ENCODE measurements around the gene NUDT8. TPM values are rescaled to one million over a fixed set of nuclear protein-coding genes. Genes with fewer than 3 reads are reported as not detected.
A peak's percentile ranks its signal among the peaks of the same experiment; 100 is the strongest.
"Not testable (repeated sequence)": the region's sequence is repeated elsewhere in the genome, so short reads cannot be mapped to it uniquely, and the experiment has no call there.

Gene NUDT8
- total and polyA plus RNA-seq, 2 experiments from 2014 or later = 13.6 to 28.7 TPM

GRCh38 chr11:67592880-67593564 is 36.7 kb downstream of the NUDT8 start:
- Histone ChIP-seq H3K27ac (no peak overlapping the region), H3K9me2 (replicated peaks; ENCODE audit: insufficient read depth) (no peaks in the 10 kb centered on the region), H3K79me2 (no peaks in the 10 kb centered on the region), H3K4me3 (no peak overlapping the region), H3K36me3 (replicated peaks; ENCODE audit: insufficient read depth, low read depth) (no peaks in the 10 kb centered on the region), H2AFZ (no peak overlapping the region), H3K4me1 (ENCODE audit: insufficient read depth) (no peaks in the 10 kb centered on the region), H3K9me3 (ENCODE audit: low read depth) (no peaks in the 10 kb centered on the region), H3K27me3 (no peaks in the 10 kb centered on the region), H3K4me2 (no peak overlapping the region), H4K20me1 (ENCODE audit: insufficient read depth, poor library complexity, severe bottlenecking) (no peaks in the 10 kb centered on the region)
- TF ChIP-seq CTCF (IDR thresholded peaks at IDR 0.05; ENCODE audit: poor library complexity) (no peak), EZH2phosphoT487 (IDR thresholded peaks at IDR 0.05; ENCODE audit: low read depth, severe bottlenecking, unreplicated experiment) (no peak), EZH2 (IDR thresholded peaks at IDR 0.05; ENCODE audit: borderline replicate concordance) (no peak)
- DNase-seq (ENCODE audit: low spot score) = no peak
- 77% methylated on average over 12 of the region's 12 CpGs for WGBS (ENCODE audit: low lambda C conversion rate, missing lambda C conversion rate)

GRCh38 chr11:67588899-67589415 is 40.8 kb downstream of the NUDT8 start:
- not testable (repeated sequence) for H2AFZ ChIP-seq; DNase-seq (ENCODE audit: low spot score); H3K27me3 ChIP-seq; H3K27ac ChIP-seq; H3K4me3 ChIP-seq; H3K9me2 ChIP-seq (replicated peaks; ENCODE audit: insufficient read depth); H3K4me2 ChIP-seq; H3K36me3 ChIP-seq (replicated peaks; ENCODE audit: insufficient read depth, low read depth); H3K9me3 ChIP-seq (ENCODE audit: low read depth)
- peaks cover 20% of the 10 kb centered on the region for H4K20me1 ChIP-seq (ENCODE audit: insufficient read depth, poor library complexity, severe bottlenecking)
- H3K4me1 ChIP-seq (ENCODE audit: insufficient read depth) = peaks cover 12% of the 10 kb centered on the region
- H3K79me2 ChIP-seq = peaks cover 16% of the 10 kb centered on the region
- WGBS (ENCODE audit: low lambda C conversion rate, missing lambda C conversion rate) = 95% methylated on average over 11 of the region's 11 CpGs

- Histone ChIP-seq H3K36me3 (replicated peaks; ENCODE audit: insufficient read depth, low read depth) (no peaks in the 10 kb centered on the region), H3K4me3 (no peak overlapping the region), H3K27ac (no peak overlapping the region), H2AFZ (no peak overlapping the region), H3K4me1 (ENCODE audit: insufficient read depth) (peaks cover 12% of the 10 kb centered on the region), H3K9me2 (replicated peaks; ENCODE audit: insufficient read depth) (no peaks in the 10 kb centered on the region), H3K79me2 (peaks cover 19% of the 10 kb centered on the region), H3K9me3 (ENCODE audit: low read depth) (no peaks in the 10 kb centered on the region), H4K20me1 (ENCODE audit: insufficient read depth, poor library complexity, severe bottlenecking) (peaks cover 20% of the 10 kb centered on the region), H3K27me3 (no peaks in the 10 kb centered on the region), H3K4me2 (no peak overlapping the region)
- 100% methylated on average over 1 of the region's 1 CpG for WGBS (ENCODE audit: low lambda C conversion rate, missing lambda C conversion rate)
- DNase-seq (ENCODE audit: low spot score) = no peak
- TF ChIP-seq EZH2phosphoT487 (IDR thresholded peaks at IDR 0.05; ENCODE audit: low read depth, severe bottlenecking, unreplicated experiment) (no peak), EZH2 (IDR thresholded peaks at IDR 0.05; ENCODE audit: borderline replicate concordance) (no peak), CTCF (IDR thresholded peaks at IDR 0.05; ENCODE audit: poor library complexity) (no peak)
Measured at GRCh38 chr11:67588136-67588503, 41.6 kb downstream of the NUDT8 start.

- Histone ChIP-seq H3K79me2 (peaks cover 22% of the 10 kb centered on the region), H3K4me1 (ENCODE audit: insufficient read depth) (peaks cover 26% of the 10 kb centered on the region), H4K20me1 (ENCODE audit: insufficient read depth, poor library complexity, severe bottlenecking) (peaks cover 20% of the 10 kb centered on the region), H3K9me3 (ENCODE audit: low read depth) (no peaks in the 10 kb centered on the region), H3K9me2 (replicated peaks; ENCODE audit: insufficient read depth) (no peaks in the 10 kb centered on the region), H3K4me2 (peak overlapping the region; percentile 96), H2AFZ (no peak overlapping the region), H3K4me3 (no peak overlapping the region), H3K27me3 (no peaks in the 10 kb centered on the region), H3K27ac (no peak overlapping the region), H3K36me3 (replicated peaks; ENCODE audit: insufficient read depth, low read depth) (no peaks in the 10 kb centered on the region)
- 92% methylated on average over 5 of the region's 5 CpGs for WGBS (ENCODE audit: low lambda C conversion rate, missing lambda C conversion rate)
- TF ChIP-seq CTCF (IDR thresholded peaks at IDR 0.05; ENCODE audit: poor library complexity) (no peak), EZH2phosphoT487 (IDR thresholded peaks at IDR 0.05; ENCODE audit: low read depth, severe bottlenecking, unreplicated experiment) (no peak), EZH2 (IDR thresholded peaks at IDR 0.05; ENCODE audit: borderline replicate concordance) (no peak)
- no peak for DNase-seq (ENCODE audit: low spot score)
Measured at GRCh38 chr11:67586568-67587250, 43.0 kb downstream of the NUDT8 start.

Data from hepatocyte (in vitro differentiated cells).